Activated CD4-positive, alpha-beta T cell treated with anti-CD3 and anti-CD28 coated beads, Interleukin-2, amount 10 ng/mL, durations not matched to agents 7 days and 5 days (primary cell): ENCODE data around the gene CFTR. TPM values are rescaled to one million over a fixed set of nuclear protein-coding genes. Genes with fewer than 3 reads are reported as not detected.

ENCODE experiments used
- CTCF ChIA-PET: fragments of 350-600 bp; sonication (Branson Sonifier 250); formaldehyde crosslinking; loops from one replicate; lab custom pipeline; 2021; ENCODE audit warnings: antibody characterized with exemption; lab: Charles Lee
- POLR2A ChIA-PET: fragments of 350-600 bp; sonication (Branson Sonifier 250); formaldehyde crosslinking; loops from one replicate; lab custom pipeline; 2021; ENCODE audit warnings: antibody characterized with exemption; lab: Charles Lee
- DNase-seq: peaks from one replicate; pipeline ENCODE4 v3.0.0-alpha.2; 2020
- H3K27ac Mint-ChIP-seq: one replicate; pipeline ENCODE4 v1.8.0; 2021; ENCODE audit warnings: mild to moderate bottlenecking, moderate library complexity, mixed read lengths
- H3K27me3 Mint-ChIP-seq: one replicate; pipeline ENCODE4 v1.8.0; 2021; ENCODE audit warnings: mixed read lengths
- H3K36me3 Mint-ChIP-seq: one replicate; pipeline ENCODE4 v1.8.0; 2021; ENCODE audit warnings: low read depth, mixed read lengths
- H3K4me1 Mint-ChIP-seq: one replicate; pipeline ENCODE4 v1.8.0; 2021; ENCODE audit warnings: mixed read lengths
- H3K4me3 Mint-ChIP-seq: one replicate; pipeline ENCODE4 v1.8.0; 2021; ENCODE audit warnings: mild to moderate bottlenecking, moderate library complexity, mixed read lengths
- H3K9me3 Mint-ChIP-seq: one replicate; pipeline ENCODE4 v1.8.0; 2021; ENCODE audit warnings: mixed read lengths
- total RNA-seq, 2 experiments: library from RNA; stranded (reverse); gene quantifications; one replicate each; pipeline ENCODE4 v1.2.3, GENCODE V29; 2021

The CFTR gene
- total RNA-seq, 2 experiments from 2014 or later, result not detected

GRCh38 chr7:117672453-117672852, 192.6 kb downstream of the CFTR start:
- H3K4me1 Mint-ChIP-seq, result no peaks in the 10 kb centered on the region
- ChIA-PET POLR2A (no interaction called here), CTCF (no interaction called here)
- DNase-seq, result no peak
- no peaks in the 10 kb centered on the region for H3K9me3 Mint-ChIP-seq
- H3K27ac Mint-ChIP-seq, result no peak overlapping the region
- H3K36me3 Mint-ChIP-seq, result no peaks in the 10 kb centered on the region
- H3K27me3 Mint-ChIP-seq, result no peaks in the 10 kb centered on the region
- H3K4me3 Mint-ChIP-seq, result no peak overlapping the region

GRCh38 chr7:117673367-117673766, 193.5 kb downstream of the CFTR start:
- ChIA-PET POLR2A (no interaction called here), CTCF (no interaction called here)
- DNase-seq, result no peak
- H3K4me1 Mint-ChIP-seq, result no peaks in the 10 kb centered on the region
- H3K9me3 Mint-ChIP-seq, result no peaks in the 10 kb centered on the region
- no peak overlapping the region for H3K27ac Mint-ChIP-seq
- H3K27me3 Mint-ChIP-seq, result no peaks in the 10 kb centered on the region
- H3K36me3 Mint-ChIP-seq, result no peaks in the 10 kb centered on the region
- H3K4me3 Mint-ChIP-seq, result no peak overlapping the region

- Mint-ChIP-seq H3K4me3 (no peak overlapping the region), H3K36me3 (no peaks in the 10 kb centered on the region), H3K4me1 (no peaks in the 10 kb centered on the region), H3K9me3 (no peaks in the 10 kb centered on the region), H3K27ac (no peak overlapping the region), H3K27me3 (no peaks in the 10 kb centered on the region)
- POLR2A ChIA-PET, result no interaction called here
- no peak for DNase-seq
- CTCF ChIA-PET, result no interaction called here
Observed at GRCh38 chr7:117673839-117674238, 194.0 kb downstream of the CFTR start.

- DNase-seq, result no peak
- H3K36me3 Mint-ChIP-seq, result no peaks in the 10 kb centered on the region
- no peaks in the 10 kb centered on the region for H3K27me3 Mint-ChIP-seq
- H3K4me1 Mint-ChIP-seq, result no peaks in the 10 kb centered on the region
- ChIA-PET POLR2A (no interaction called here), CTCF (no interaction called here)
- H3K4me3 Mint-ChIP-seq, result no peak overlapping the region
- no peak overlapping the region for H3K27ac Mint-ChIP-seq
- no peaks in the 10 kb centered on the region for H3K9me3 Mint-ChIP-seq
Observed at GRCh38 chr7:117674617-117675016, 194.8 kb downstream of the CFTR start.

- Mint-ChIP-seq H3K27ac (no peak overlapping the region), H3K27me3 (no peaks in the 10 kb centered on the region), H3K36me3 (no peaks in the 10 kb centered on the region), H3K4me1 (no peaks in the 10 kb centered on the region), H3K4me3 (no peak overlapping the region), H3K9me3 (no peaks in the 10 kb centered on the region)
- DNase-seq, result no peak
- POLR2A ChIA-PET, result no interaction called here
- CTCF ChIA-PET, result interaction anchor here (1.2 kb wide), 1 partner anchor 548 kb away, joined by 3 read pairs; no protein-coding TSS in a partner anchor
Observed at GRCh38 chr7:117675497-117676435, 195.9 kb downstream of the CFTR start.

- Mint-ChIP-seq H3K9me3 (no peaks in the 10 kb centered on the region), H3K27ac (no peak overlapping the region), H3K4me1 (no peaks in the 10 kb centered on the region), H3K4me3 (no peak overlapping the region), H3K27me3 (no peaks in the 10 kb centered on the region), H3K36me3 (no peaks in the 10 kb centered on the region)
- no peak for DNase-seq
- POLR2A ChIA-PET, result no interaction called here
- CTCF ChIA-PET, result no interaction called here
Observed at GRCh38 chr7:117679120-117679519, 199.3 kb downstream of the CFTR start.

- CTCF ChIA-PET, result no interaction called here
- POLR2A ChIA-PET, result no interaction called here
- H3K36me3 Mint-ChIP-seq, result no peaks in the 10 kb centered on the region
- no peaks in the 10 kb centered on the region for H3K27me3 Mint-ChIP-seq
- no peaks in the 10 kb centered on the region for H3K4me1 Mint-ChIP-seq
- no peak overlapping the region for H3K4me3 Mint-ChIP-seq
- no peak for DNase-seq
- no peaks in the 10 kb centered on the region for H3K9me3 Mint-ChIP-seq
- H3K27ac Mint-ChIP-seq, result no peak overlapping the region
Observed at GRCh38 chr7:117682681-117683385, 203.0 kb downstream of the CFTR start.

- H3K4me1 Mint-ChIP-seq, result no peaks in the 10 kb centered on the region
- H3K36me3 Mint-ChIP-seq, result no peaks in the 10 kb centered on the region
- ChIA-PET CTCF (no interaction called here), POLR2A (no interaction called here)
- no peak for DNase-seq
- no peaks in the 10 kb centered on the region for H3K27me3 Mint-ChIP-seq
- H3K4me3 Mint-ChIP-seq, result no peak overlapping the region
- H3K9me3 Mint-ChIP-seq, result no peaks in the 10 kb centered on the region
- no peak overlapping the region for H3K27ac Mint-ChIP-seq
Observed at GRCh38 chr7:117683430-117684175, 203.8 kb downstream of the CFTR start.

- no peak for DNase-seq
- H3K4me1 Mint-ChIP-seq, result no peaks in the 10 kb centered on the region
- CTCF ChIA-PET, result interaction anchor here (1.3 kb wide), 1 partner anchor 122 kb away, joined by 3 read pairs; no protein-coding TSS in a partner anchor
- H3K4me3 Mint-ChIP-seq, result no peak overlapping the region
- no peak overlapping the region for H3K27ac Mint-ChIP-seq
- no peaks in the 10 kb centered on the region for H3K36me3 Mint-ChIP-seq
- H3K27me3 Mint-ChIP-seq, result no peaks in the 10 kb centered on the region
- POLR2A ChIA-PET, result no interaction called here
- H3K9me3 Mint-ChIP-seq, result no peaks in the 10 kb centered on the region
Observed at GRCh38 chr7:117685795-117686194, 206.0 kb downstream of the CFTR start.

GRCh38 chr7:117686311-117686935, 206.6 kb downstream of the CFTR start:
- ChIA-PET CTCF (interaction anchor here (1.3 kb wide), 1 partner anchor 121 kb away, joined by 3 read pairs; no protein-coding TSS in a partner anchor), POLR2A (no interaction called here)
- no peaks in the 10 kb centered on the region for H3K9me3 Mint-ChIP-seq
- no peaks in the 10 kb centered on the region for H3K4me1 Mint-ChIP-seq
- no peaks in the 10 kb centered on the region for H3K36me3 Mint-ChIP-seq
- H3K27me3 Mint-ChIP-seq, result no peaks in the 10 kb centered on the region
- H3K27ac Mint-ChIP-seq, result no peak overlapping the region
- no peak overlapping the region for H3K4me3 Mint-ChIP-seq
- no peak for DNase-seq

- Mint-ChIP-seq H3K4me1 (no peaks in the 10 kb centered on the region), H3K27ac (no peak overlapping the region), H3K9me3 (no peaks in the 10 kb centered on the region), H3K27me3 (no peaks in the 10 kb centered on the region), H3K36me3 (no peaks in the 10 kb centered on the region), H3K4me3 (no peak overlapping the region)
- DNase-seq, result no peak
- POLR2A ChIA-PET, result no interaction called here
- CTCF ChIA-PET, result interaction anchor here (0.6 kb wide), 1 partner anchor 128 kb away, joined by 3 read pairs; no protein-coding TSS in a partner anchor
Observed at GRCh38 chr7:117688126-117688525, 208.3 kb downstream of the CFTR start.

- H3K4me1 Mint-ChIP-seq, result no peaks in the 10 kb centered on the region
- H3K9me3 Mint-ChIP-seq, result no peaks in the 10 kb centered on the region
- POLR2A ChIA-PET, result no interaction called here
- no peaks in the 10 kb centered on the region for H3K27me3 Mint-ChIP-seq
- no peak for DNase-seq
- no peak overlapping the region for H3K4me3 Mint-ChIP-seq
- H3K36me3 Mint-ChIP-seq, result no peaks in the 10 kb centered on the region
- CTCF ChIA-PET, result no interaction called here
- H3K27ac Mint-ChIP-seq, result no peak overlapping the region
Observed at GRCh38 chr7:117689406-117689805, 209.6 kb downstream of the CFTR start.
